HG02623 (cell line): Measurements from ENCODE around the gene CALD1.
A peak's percentile ranks its signal among the peaks of the same experiment; 100 is the strongest.

Experiments
- ATAC-seq: cut with Tn5 transposase; IDR thresholded peaks from one replicate; pipeline ENCODE4 v1.9.1; 2021; ENCODE audit warnings: moderate library complexity; ENCODE audit not compliant: unreplicated experiment

The CALD1 gene

DNA sequence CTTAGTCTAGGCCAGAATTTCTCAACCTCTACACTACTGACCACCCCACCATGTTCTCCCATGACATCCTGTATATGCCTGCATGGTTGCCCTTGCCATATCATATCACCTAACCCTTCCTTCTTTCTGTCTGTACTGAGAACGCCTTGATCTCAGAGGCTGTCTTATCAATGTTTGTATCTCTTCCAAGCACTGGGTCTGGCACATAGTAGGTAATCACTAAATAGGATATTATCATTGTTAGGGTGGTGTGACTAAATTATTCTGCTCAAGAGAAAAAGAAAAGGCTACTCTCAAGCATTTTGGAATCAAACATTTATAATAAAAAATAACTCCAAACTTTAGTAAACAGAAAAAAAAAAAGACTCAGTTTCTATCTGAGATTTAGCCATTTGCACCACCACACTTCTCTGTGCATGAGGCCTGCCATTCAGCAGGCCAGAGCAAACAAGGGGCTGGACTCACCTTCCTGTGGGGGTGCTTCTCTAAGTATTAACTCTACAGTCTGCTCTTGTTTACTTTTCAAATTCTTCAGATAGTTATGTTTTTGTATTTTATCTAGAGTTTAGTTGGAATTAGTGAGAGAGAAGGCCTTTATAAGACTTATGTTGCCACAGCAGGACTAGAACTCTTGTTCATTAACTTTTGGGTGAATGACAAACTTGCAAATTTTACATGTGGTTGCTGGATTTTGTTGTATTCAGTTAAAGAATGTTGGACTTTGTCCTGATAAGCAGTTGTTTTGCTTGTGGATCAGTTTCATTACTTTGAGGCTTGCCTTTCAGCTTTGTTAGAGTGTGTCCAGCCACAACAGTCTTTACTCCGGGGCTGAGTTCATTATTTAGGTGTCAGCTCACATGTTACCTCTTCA is 212.3 kb downstream of the CALD1 start:
- ATAC-seq: no peak

GRCh38 chr7:134992626-134993179 is 213.3 kb downstream of the CALD1 start:
- ATAC-seq: peak; percentile 59

DNA sequence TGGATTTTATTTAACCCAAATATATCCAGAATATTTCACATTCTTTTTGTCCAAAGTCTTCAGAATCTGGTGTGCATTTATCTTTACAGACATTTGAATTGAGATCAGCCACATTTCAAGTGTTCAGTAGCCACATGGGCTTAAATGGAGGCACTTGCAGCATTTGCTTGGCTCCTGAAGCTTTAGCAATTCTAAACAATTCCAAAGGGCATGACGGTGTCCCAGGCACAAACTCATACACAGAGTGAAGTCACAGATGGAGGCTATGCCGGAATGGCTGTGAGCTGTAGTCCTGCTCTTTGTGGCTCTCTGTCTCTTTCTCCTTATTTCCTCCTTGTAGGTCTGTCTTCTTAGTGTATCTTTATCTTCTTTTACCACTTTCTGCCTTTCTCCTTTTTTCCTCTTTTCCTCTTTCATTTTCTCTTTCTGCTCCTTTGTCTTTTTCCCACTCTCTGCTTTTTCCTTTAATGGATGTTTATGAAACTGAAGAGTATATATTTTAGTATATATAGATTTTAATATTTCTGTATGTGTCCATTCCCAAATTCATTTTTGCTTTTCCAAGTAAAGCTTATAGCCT is 214.5 kb downstream of the CALD1 start:
- no peak for ATAC-seq

DNA sequence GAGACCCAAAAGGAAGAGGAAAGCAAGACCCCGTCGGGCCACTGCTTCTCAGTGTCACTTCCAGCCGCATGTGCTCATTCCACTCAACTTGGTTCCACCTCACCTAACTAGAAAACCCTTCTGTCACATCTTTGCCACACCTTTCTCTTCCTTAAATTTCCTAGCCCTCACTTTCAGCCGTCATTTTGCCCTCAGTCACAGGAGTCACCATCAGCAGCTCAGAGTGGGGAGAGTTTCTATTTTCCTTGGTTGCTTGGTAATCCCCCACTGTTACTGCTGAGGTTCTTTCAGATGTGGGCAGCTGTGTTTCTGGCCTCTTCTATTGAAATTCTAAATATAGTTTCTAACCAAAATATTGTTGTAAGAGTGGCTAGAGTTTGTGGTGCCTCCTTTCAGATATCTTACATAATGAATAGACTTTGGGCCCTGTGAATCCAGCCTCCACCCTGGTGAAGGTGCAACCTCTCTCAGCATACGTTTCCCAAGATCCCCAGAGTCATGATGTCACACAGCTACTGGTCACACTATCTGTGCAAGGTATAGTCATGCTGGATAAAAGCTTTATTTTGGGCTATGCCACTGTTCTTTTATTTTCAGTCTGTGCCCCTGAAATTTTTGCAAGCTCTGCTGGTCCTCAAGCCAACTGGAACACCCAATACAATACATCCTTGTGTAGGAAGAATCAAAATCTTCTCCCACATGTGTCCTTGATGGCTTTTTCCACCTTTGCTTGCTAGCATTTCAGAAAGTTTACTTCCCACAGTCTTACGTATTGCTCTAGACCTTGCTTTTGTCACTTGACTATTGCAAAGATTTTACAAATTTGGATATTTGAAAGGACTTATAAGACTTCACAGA is 216.0 kb downstream of the CALD1 start:
- peak; percentile 38 for ATAC-seq

GRCh38 chr7:134996097-134996550 is 216.7 kb downstream of the CALD1 start:
- peak; percentile 47 for ATAC-seq

GRCh38 chr7:134997214-134997885 is 217.9 kb downstream of the CALD1 start:
- ATAC-seq: no peak

GRCh38 chr7:134999136-134999535 is 219.7 kb downstream of the CALD1 start:
- no peak for ATAC-seq

GRCh38 chr7:135001390-135002165 is 222.1 kb downstream of the CALD1 start:
- no peak for ATAC-seq

- no peak for ATAC-seq
Measured at GRCh38 chr7:135012229-135012628, 232.8 kb downstream of the CALD1 start.
